Upper lobe of left lung (tissue), 4 donors: ENCODE measurements around the gene LYPD4.

Source experiments
- EP300 ChIP-seq, 4 donors: sonication (generic); formaldehyde crosslinking; IDR thresholded peaks; one replicate each; pipeline ENCODE4 v1.5.1; 2017; ENCODE audit warnings: antibody characterized with exemption in 4 of 4, control low read depth in 2 of 4
- POLR2AphosphoS5 ChIP-seq, 2 donors: sonication (generic); formaldehyde crosslinking; IDR thresholded peaks; one replicate each; pipeline ENCODE4 v1.5.1; 2017; ENCODE audit warnings: antibody characterized with exemption in 2 of 2

GRCh38 chr19:41870401-41870873 lies 26.0 kb upstream of the LYPD4 start:
- TF ChIP-seq EP300 (IDR thresholded peaks at IDR 0.05) (no peak), POLR2AphosphoS5 (IDR thresholded peaks at IDR 0.05) (peak in 1 of 2 donors; percentile 16)
